SU-DHL-6 (cell line): Measurements from ENCODE around the gene NOX3.
"Not testable (repeated sequence)": the region's sequence is repeated elsewhere in the genome, so short reads cannot be mapped to it uniquely, and the experiment has no call there.

Source experiments
- H2AFZ ChIP-seq: fragments of 200-600 bp; sonication (generic); 2 replicates; pipeline ENCODE4 v1.6.1; 2014; ENCODE audit warnings: low read depth, mild to moderate bottlenecking, moderate library complexity, mixed read lengths, antibody characterized with exemption, low read length; ENCODE audit not compliant: severe bottlenecking
- H3F3A ChIP-seq: fragments of 200-600 bp; shearing (Covaris generic); 2 replicates; pipeline ENCODE4 v1.6.0; 2016; ENCODE audit warnings: antibody characterized with exemption, mild to moderate bottlenecking; ENCODE audit not compliant: insufficient read depth
- H3K27ac ChIP-seq: fragments of 200-600 bp; sonication (generic); 2 replicates; pipeline ENCODE4 v1.5.1; 2016; ENCODE audit warnings: low read depth, mild to moderate bottlenecking, low read length, moderate library complexity, mixed read lengths
- H3K27me3 ChIP-seq: fragments of 200-600 bp; sonication (generic), shearing (Covaris generic); 2 replicates; pipeline ENCODE4 v1.6.0; 2014; ENCODE audit warnings: mild to moderate bottlenecking, low read length
- H3K36me3 ChIP-seq: fragments of 200-600 bp; sonication (generic); 2 replicates; pipeline ENCODE4 v1.6.1; 2014; ENCODE audit warnings: mild to moderate bottlenecking, low read length, mixed read lengths
- H3K4me2 ChIP-seq: fragments of 300-600, 200-600 bp; shearing (Covaris generic), sonication (generic); 2 replicates; pipeline ENCODE4 v1.6.0; 2014; ENCODE audit warnings: low read length, low read depth, mild to moderate bottlenecking; ENCODE audit not compliant: poor library complexity, severe bottlenecking
- H3K4me3 ChIP-seq: fragments of 200-600 bp; sonication (generic); 2 replicates; pipeline ENCODE4 v1.5.1; 2014; ENCODE audit warnings: antibody characterized with exemption, low read length, mild to moderate bottlenecking, mixed read lengths; ENCODE audit not compliant: insufficient read depth, poor library complexity, severe bottlenecking
- H3K79me2 ChIP-seq: fragments of 200-600 bp; sonication (generic); 2 replicates; pipeline ENCODE4 v1.6.1; 2014; ENCODE audit warnings: mild to moderate bottlenecking, low read length, moderate library complexity; ENCODE audit not compliant: insufficient read depth
- H3K9ac ChIP-seq: fragments of 200-600 bp; sonication (generic); 2 replicates; pipeline ENCODE4 v1.7.0; 2014; ENCODE audit warnings: mild to moderate bottlenecking, low read length
- H3K9me2 ChIP-seq: fragments of 200-600 bp; sonication (generic); replicated peaks from 2 replicates; pipeline ENCODE4 v1.6.1; 2014; ENCODE audit warnings: low read length; ENCODE audit not compliant: insufficient read depth
- H3K9me3 ChIP-seq: fragments of 200-600 bp; sonication (generic); 2 replicates; pipeline ENCODE4 v1.6.1; 2014; ENCODE audit warnings: low read length, mixed read lengths; ENCODE audit not compliant: insufficient read depth
- H4K20me1 ChIP-seq: fragments of 200-600 bp; sonication (generic); 2 replicates; pipeline ENCODE4 v1.6.1; 2014; ENCODE audit warnings: low read depth, mild to moderate bottlenecking, antibody characterized with exemption, low read length, moderate library complexity, mixed read lengths
- EZH2phosphoT487 ChIP-seq: fragments of 200-600 bp; sonication (generic), shearing (Covaris generic); conservative IDR thresholded peaks from 2 replicates; pipeline ENCODE4 v1.6.1; 2018; ENCODE audit warnings: mild to moderate bottlenecking, antibody characterized with exemption, low read length, moderate library complexity, mixed read lengths
- TF ChIP-seq, protein P1 (sequence below): fragments of 200-600 bp; sonication (generic); IDR thresholded peaks from one replicate; pipeline ENCODE4 v1.5.1; 2017; ENCODE audit warnings: antibody characterized with exemption, mild to moderate bottlenecking, low read length, moderate library complexity; ENCODE audit not compliant: insufficient read depth, poor library complexity, severe bottlenecking

NOX3 gene

GRCh38 chr6:155452576-155452975, 3.1 kb downstream of the NOX3 start:
- TF ChIP-seq EZH2phosphoT487: no peak
- TF ChIP-seq, protein P1, sequence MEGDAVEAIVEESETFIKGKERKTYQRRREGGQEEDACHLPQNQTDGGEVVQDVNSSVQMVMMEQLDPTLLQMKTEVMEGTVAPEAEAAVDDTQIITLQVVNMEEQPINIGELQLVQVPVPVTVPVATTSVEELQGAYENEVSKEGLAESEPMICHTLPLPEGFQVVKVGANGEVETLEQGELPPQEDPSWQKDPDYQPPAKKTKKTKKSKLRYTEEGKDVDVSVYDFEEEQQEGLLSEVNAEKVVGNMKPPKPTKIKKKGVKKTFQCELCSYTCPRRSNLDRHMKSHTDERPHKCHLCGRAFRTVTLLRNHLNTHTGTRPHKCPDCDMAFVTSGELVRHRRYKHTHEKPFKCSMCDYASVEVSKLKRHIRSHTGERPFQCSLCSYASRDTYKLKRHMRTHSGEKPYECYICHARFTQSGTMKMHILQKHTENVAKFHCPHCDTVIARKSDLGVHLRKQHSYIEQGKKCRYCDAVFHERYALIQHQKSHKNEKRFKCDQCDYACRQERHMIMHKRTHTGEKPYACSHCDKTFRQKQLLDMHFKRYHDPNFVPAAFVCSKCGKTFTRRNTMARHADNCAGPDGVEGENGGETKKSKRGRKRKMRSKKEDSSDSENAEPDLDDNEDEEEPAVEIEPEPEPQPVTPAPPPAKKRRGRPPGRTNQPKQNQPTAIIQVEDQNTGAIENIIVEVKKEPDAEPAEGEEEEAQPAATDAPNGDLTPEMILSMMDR: no peak
- Histone ChIP-seq H3K9me2 (no peaks in the 10 kb centered on the region), H2AFZ (no peak overlapping the region)

GRCh38 chr6:155451530-155451929, 4.1 kb downstream of the NOX3 start:
- not testable (repeated sequence) for H3K36me3 ChIP-seq, H3F3A ChIP-seq, H3K27me3 ChIP-seq, H3K4me2 ChIP-seq, H3K9me3 ChIP-seq, H3K27ac ChIP-seq, H3K4me3 ChIP-seq, H4K20me1 ChIP-seq, H2AFZ ChIP-seq, H3K9ac ChIP-seq, H3K79me2 ChIP-seq, H3K9me2 ChIP-seq

More at GRCh38 chr6:155452576-155452975, 3.1 kb downstream of the NOX3 start:
- Histone ChIP-seq H3K4me3 (no peak overlapping the region), H3K36me3 (no peaks in the 10 kb centered on the region), H3K79me2 (no peaks in the 10 kb centered on the region), H3F3A (no peaks in the 10 kb centered on the region), H3K4me2 (no peak overlapping the region), H3K9me3 (no peaks in the 10 kb centered on the region), H3K27me3 (no peaks in the 10 kb centered on the region), H3K27ac (no peak overlapping the region), H3K9ac (no peak overlapping the region), H4K20me1 (no peaks in the 10 kb centered on the region)

DNA sequence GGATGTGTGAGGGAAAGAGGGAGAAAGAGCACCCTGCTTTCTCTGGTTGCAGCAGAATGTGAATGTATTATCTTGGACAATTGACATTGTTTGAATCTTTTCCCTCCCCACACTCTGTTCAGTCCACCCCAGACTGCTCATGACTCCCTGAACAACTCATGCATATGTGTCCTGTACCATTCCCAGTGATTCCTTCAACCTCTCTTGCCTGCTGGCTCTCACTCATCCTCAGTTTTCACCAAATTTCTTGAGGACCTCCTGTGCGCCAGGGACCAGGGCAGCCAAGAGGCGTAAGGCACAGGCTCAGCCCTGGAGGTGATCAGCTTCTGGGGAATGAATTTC, 5.4 kb downstream of the NOX3 start:
- Histone ChIP-seq H3F3A (no peaks in the 10 kb centered on the region), H3K9me3 (no peaks in the 10 kb centered on the region), H3K79me2 (no peaks in the 10 kb centered on the region), H3K9ac (no peak overlapping the region), H3K4me2 (no peak overlapping the region), H3K27ac (no peak overlapping the region), H3K36me3 (no peaks in the 10 kb centered on the region), H3K4me3 (no peak overlapping the region), H2AFZ (no peak overlapping the region), H3K27me3 (no peaks in the 10 kb centered on the region), H4K20me1 (no peaks in the 10 kb centered on the region), H3K9me2 (no peaks in the 10 kb centered on the region)
- TF ChIP-seq EZH2phosphoT487: no peak

GRCh38 chr6:155449450-155450239, 6.0 kb downstream of the NOX3 start:
- H2AFZ ChIP-seq: peak overlapping the region; percentile 2
- no peaks in the 10 kb centered on the region for H4K20me1 ChIP-seq
- H3K4me3 ChIP-seq: no peak overlapping the region

More at GRCh38 chr6:155449450-155450239, 6.0 kb downstream of the NOX3 start:
- H3K79me2 ChIP-seq: no peaks in the 10 kb centered on the region
- TF ChIP-seq EZH2phosphoT487: no peak
- TF ChIP-seq, protein P1: no peak
- no peaks in the 10 kb centered on the region for H3F3A ChIP-seq
- no peak overlapping the region for H3K9ac ChIP-seq
- no peaks in the 10 kb centered on the region for H3K36me3 ChIP-seq
- no peaks in the 10 kb centered on the region for H3K27me3 ChIP-seq
- no peak overlapping the region for H3K27ac ChIP-seq
- H3K9me3 ChIP-seq: no peaks in the 10 kb centered on the region
- H3K9me2 ChIP-seq: no peaks in the 10 kb centered on the region
- no peak overlapping the region for H3K4me2 ChIP-seq
